ENCODE data around the gene SANBR.
"Not testable (repeated sequence)": the region's sequence is repeated elsewhere in the genome, so short reads cannot be mapped to it uniquely, and the experiment has no call there.

Gene SANBR

DNA sequence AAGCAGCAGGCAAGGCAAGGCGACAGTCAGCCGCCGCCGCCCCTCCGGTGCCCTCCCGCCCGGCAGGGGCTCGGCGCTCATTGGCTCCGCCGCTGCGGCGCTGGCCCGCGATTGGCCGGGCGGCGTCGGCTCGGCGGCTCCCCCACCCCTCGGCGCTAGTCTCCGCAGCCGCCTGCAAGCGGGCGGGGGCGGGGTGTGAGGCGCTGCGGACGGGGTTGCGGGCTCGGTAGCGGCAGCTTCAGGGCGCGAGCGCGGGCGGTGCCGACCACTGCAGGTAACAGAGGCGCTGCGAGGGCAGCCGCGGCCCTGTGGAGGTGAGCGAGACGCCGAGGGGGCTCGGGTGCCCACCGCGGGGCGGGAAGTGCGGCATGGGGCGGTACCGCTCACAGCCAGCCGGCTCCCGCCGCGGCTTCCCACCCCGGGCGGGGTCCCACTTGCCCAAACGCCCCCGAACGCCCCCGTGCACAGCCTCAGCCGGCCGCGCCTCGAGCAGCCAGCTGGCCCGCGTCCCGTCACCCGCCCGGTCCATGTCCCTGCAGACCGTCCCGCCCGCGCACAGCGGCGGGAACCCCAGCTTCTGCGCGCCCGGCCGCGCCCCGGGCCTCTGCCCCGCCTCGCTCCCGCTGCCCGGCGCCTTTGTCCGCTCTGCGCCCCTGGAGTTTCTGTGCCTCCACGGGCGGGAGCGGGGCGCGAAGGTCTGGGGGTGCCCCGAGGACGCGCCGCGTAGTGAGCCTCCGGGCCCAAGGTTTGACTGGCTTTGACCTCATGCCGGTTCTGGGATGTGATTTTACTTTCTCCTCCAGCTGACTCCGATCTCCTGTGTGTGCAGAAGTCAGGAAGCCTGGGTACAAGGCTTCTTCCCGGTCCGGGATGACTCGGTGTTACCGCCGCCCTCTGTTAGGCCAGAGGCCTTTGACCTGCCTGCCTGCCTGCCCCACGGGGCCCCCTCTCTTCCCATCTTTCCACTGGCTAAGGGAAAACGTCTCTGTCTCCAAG, at the start of gene SANBR:
Gene SANBR, plus strand, starts transcription at position 158 of the 996 bp plus-strand sequence. CDS start 4,480 bp downstream, outside the sequence.
- DNase-seq = peak; percentile 93 to 97

- no peak for DNase-seq
These were observed 49.7 kb upstream of the SANBR start for GRCh38 chr2:61015976-61016375.

DNA sequence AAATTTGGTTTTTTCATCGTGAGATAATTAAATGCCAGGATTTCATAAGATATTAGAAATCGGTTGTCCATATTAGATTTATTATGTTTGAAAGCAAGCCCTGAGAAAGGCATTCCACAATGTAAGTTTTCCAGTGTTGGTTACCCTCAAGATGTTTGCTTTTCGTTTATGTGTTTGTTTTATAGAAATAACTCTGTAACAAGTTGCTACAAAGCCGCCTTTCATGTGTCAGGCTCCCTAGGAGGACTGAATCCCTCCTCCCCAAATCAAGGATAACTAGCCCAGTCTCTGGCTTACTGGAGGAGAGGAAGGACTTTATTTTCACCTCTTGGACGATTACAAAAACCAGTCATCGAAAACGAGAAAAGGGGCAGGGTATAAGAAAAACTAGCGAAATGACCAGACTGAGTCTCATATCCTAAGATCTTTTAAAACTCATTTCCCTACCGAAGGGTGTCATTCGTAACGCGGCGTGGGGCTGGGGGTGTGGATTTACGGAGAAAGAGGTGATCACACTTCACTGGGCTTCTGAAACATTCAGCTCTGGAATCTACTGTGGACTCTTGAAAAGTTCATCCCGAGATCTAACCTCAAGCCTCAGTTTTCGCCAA, 49.2 kb upstream of the SANBR start:
- DNase-seq = no peak

DNA sequence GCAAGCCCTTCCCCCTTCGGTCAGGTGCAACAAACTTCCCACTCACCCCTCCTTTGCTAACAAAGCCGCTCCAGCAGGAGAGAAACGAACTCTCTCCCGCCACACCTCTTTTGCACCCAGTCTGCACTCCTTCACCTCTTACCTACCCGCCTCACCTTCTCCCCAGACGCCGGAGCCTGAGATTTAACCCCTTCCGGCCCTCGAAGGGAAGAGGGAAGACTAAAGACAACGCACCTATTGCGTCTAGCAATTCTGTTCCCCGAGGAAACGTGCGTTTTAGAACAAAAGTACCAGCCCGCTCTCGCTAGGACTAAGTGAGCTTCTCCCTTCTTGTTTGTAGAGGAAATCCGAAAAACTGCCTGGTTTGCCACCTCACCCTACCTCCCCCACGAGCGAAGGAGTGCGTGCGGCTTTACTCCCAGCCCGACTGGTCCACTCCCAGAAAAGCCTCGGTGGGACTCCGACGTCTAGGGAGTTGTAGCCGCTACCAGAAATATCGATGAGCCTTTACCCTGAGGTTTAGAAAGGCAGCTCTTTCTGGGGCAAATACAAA, 48.6 kb upstream of the SANBR start:
- DNase-seq = peak; percentile 83 to 93

GRCh38 chr2:61017556-61018317, 47.9 kb upstream of the SANBR start, which contains the start of the genes PEX13 and PUS10:
Gene PEX13, plus strand, starts transcription at chr2:61017720. Its CDS starts 40 bp downstream, at chr2:61017760.
Gene PUS10, minus strand, starts transcription at chr2:61018255. Its CDS starts 6,365 bp downstream, at chr2:61011890.
- peak; percentile 73 to 87 for DNase-seq

DNA sequence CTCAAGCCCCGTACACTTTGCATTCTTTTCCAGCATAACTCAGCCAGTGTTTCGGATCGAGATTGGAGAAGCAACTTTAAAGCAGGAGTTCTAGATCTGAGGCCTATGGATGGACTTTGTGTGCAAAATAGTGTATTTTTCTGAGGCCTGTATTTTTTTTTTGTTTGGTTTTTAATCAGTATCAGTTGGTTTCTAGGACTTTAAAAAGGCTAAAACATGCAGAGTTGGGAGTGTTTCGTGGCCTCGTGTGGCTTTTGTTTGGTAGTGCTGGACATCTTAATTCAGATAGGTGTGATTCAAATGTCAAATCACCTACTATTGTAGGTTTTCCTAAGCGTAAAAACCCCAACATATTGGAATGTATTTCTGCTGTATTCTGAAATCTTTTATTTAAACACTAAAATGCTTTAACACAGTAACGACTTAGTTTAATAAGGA, 47.3 kb upstream of the SANBR start:
- peak in 1 of 2 experiments; percentile 26 for DNase-seq

- no peak for DNase-seq
These were observed 46.9 kb upstream of the SANBR start for GRCh38 chr2:61018798-61019197.

DNA sequence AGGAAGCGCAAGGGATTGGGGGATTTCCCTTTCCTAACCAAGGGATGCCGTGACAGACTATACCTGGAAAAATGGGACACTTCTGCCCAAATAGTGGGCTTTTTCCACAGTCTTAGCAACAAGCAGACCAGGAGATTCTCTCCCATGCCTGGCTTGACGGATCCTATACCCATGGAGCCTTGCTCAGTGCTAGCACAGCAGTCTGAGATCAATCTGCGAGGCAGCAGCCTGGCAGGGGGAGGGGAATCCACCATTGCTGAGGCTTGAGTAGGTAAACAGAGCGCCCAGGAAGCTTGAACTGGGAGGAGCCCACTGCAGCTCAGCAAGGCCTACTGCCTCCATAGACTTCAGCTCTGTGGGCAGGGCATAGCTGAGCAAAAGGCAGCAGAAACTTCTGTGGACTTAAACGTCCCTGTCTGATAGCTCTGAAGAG, 44.4 kb upstream of the SANBR start:
- no peak for DNase-seq

DNA sequence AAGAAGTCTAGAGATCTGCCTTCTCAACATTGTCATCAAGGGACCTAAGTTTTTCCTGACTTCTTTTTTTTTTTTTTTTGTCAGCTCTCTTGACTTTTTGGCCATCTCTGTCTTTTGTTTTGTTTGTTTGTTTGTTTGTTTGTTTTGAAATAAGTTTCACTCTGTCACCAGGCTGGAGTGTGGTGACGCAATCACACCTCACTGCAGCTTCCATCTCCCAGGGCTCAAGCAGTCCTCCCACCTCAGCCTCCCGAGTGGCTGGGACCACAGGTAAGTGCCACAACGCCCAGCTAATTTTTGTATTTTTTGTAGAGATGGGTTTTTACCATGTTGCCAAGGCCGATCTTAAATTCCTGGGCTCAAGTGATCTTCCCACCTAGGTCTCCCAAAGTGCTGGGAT, 42.0 kb upstream of the SANBR start:
- no peak for DNase-seq

DNA sequence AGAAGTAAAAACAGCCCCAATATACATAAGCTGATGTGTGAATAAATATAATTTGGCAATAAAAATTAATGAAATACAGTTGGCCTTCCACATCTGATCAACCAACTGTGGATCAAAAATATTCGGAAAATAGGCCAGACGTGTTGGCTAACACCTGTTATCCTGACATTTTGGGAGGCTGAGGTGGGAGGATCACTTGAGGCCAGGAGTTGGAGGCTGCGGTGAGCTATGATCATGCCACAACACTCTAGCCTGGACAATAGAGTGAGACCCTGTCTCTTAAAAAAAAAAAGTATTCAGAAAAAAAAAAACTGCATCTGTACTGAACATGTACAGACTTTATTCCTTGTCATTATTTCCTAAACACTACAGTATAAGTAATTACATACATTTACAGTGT, 36.1 kb upstream of the SANBR start:
- DNase-seq = no peak

GRCh38 chr2:61034592-61034991, 31.1 kb upstream of the SANBR start:
- not testable (repeated sequence) for DNase-seq

GRCh38 chr2:61036643-61037042, 29.0 kb upstream of the SANBR start:
- not testable (repeated sequence) for DNase-seq

DNA sequence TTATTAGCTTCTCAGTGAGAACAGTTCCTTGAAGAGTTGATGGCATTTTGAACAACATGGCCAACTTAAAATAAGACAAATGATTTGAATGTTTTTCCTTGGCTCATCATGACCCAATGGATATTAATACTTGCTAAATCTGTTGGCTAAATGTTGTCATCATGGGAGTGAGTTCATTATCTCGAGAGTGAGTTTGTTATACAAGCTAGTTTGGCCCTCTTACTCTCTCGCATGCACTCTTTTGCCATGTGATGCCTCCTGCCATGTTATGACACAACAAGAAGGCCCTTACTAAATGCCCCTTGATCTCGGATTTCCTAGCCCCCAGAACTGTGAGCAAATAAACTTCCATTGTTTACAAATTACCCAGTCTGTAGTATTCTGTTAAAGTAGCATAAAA, 22.9 kb upstream of the SANBR start:
- DNase-seq = no peak

DNA sequence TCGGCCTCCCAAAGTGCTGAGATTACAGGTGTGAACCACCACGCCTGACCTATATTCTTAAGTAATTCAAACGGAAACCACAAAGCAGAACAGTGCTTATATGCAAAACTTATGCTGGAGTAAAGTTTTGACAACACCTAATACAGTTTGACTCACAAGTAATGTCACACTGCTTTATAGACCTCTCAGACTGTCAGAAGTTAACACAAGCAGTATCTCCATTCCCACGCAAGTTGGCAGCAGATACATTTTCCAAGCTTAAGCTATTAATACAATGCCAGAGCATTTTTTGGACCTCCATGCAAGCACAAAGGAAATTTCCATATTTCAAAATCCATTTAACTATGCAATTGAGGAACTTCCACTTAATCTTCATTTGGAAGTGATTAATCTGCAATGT, 21.0 kb upstream of the SANBR start:
- DNase-seq = no peak

DNA sequence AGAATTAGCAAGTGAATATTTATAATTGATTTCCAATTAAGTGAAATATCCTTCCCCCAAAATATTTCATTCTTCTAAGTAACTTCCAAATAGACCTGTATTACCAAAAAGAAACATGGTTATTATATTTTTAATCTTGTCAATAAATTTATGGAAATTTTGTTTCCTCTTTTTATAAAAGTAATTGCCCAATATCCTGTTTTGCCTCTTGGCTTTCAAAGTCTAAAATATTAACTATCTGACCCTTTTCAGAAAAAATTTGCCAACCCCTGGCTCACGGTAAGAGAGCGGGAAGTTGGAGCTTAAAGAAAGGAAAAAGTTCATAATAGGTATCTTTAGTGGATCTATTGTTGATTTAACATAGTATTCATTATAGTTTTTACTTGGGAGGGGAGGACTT, 20.4 kb upstream of the SANBR start:
- DNase-seq = no peak

GRCh38 chr2:61045999-61046398, 19.7 kb upstream of the SANBR start:
- DNase-seq = no peak

- DNase-seq = no peak
These were observed 10.1 kb upstream of the SANBR start for GRCh38 chr2:61055557-61055956.

- no peak for DNase-seq
These were observed 8.1 kb upstream of the SANBR start for GRCh38 chr2:61057562-61057961.

DNA sequence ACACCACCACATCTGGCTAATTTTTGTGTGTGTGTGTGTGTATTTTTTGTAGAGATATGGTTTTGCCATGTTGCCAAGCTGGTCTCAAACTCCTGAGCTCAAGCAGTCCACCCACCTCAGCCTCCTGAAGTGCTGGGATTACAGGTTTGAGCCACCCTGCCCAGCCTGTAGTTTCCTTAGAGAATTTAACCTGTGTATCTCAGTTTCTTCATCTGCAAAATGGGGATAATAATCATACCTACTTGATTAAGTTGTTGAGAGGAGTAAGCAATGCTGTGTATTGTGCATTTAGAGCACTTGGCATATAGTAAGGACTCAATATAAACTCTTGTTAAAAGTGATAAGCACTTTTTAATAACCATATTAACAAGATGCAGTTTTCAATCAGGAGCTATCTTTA, 6.3 kb upstream of the SANBR start:
- DNase-seq = no peak

DNA sequence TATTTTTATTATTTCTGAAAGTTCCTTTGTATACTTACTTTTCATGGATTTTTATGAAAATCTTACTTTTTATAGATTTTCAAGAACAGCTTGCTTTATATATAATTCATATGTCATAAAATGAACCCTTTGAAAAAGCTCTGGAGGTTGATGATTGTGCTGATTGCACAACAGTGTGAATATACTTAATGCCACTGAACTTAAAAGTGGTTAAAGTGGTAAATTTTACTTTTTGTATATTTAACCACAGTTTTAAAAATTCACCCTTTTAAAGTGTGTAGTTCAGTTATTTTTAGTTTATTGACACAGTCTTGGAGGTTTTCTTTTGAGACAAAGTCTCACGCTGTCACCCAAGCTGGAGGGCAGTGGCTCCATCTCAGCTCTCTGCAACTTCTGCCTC, 8.4 kb downstream of the SANBR start:
- no peak for DNase-seq

DNA sequence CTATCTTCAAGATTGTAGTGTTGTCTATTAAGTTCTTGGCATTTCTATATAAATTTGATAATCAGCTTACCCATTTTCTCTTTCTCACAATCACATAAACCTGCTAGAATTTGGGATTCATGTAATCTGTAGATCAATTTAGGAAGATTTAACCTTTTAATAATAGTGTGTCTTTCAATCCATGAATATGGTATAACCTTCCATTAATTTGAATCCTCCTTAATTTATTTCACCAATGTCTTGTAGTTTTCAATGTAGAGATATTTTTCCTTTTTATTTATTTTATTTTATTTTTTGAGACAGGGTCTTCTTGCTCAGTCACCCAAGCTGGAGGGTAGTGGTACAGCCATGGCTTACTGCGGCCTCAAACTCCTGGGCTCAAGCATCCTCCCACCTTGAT, 20.2 kb downstream of the SANBR start:
- DNase-seq = no peak

DNA sequence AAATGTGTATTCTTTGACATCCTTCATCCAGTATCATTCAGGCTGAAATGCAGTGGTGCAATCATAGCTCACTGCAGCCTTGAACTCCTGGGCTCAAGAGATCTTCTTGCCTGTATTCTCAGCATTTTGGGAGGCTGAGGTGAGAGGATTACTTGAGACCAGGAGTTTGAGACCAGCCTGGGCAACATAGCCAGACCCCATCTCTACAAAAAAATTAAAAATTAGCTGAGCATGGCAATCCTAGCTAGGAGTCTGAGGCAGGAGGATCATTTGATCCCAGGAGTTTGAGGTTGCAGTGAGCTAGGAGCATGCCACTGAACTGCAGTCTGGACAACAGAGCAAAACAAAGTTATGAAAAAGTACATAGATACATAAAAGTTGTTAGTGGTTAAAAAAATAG, 24.1 kb downstream of the SANBR start:
- DNase-seq = no peak

Data from NCI-H2081 (cell line).